K562 (cell line): ENCODE results near the gene CDK5RAP3. TPM values are rescaled to one million over a fixed set of nuclear protein-coding genes. Genes with fewer than 3 reads are reported as not detected.

Experiments used
- CXXC5 ChIP-seq: fragments of 250-450 bp; sonication (Bioruptor Pico); IDR thresholded peaks from 2 replicates; pipeline ENCODE4 v1.8.0; 2022; ENCODE audit warnings: inconsistent platforms, mild to moderate bottlenecking, moderate library complexity
- FOXA1 ChIP-seq: fragments of 450-650 bp; IDR thresholded peaks from 2 replicates; pipeline ENCODE4 v1.6.1; 2016; ENCODE audit warnings: mild to moderate bottlenecking, borderline replicate concordance
- MAZ ChIP-seq, 2 experiments: fragments of 450-650 bp in 1 of 2; sonication (generic) in 1 of 2; formaldehyde crosslinking; IDR thresholded peaks in 1 of 2; conservative IDR thresholded peaks in 1 of 2; 2 replicates each; pipeline versions ENCODE4 v1.4.0 to v1.5.0; 2020; ENCODE audit warnings: mild to moderate bottlenecking in 1 of 2, missing genetic modification reagents in 1 of 2
- NFIC ChIP-seq: fragments of 450-650 bp; IDR thresholded peaks from 2 replicates; pipeline ENCODE4 v1.6.1; 2017; ENCODE audit warnings: mild to moderate bottlenecking, inconsistent platforms
- SAFB2 ChIP-seq: fragments of 200-400 bp; formaldehyde crosslinking; IDR thresholded peaks from 2 replicates; pipeline ENCODE4 v1.6.1; 2018; ENCODE audit warnings: borderline replicate concordance, low read length, low read depth, moderate library complexity; ENCODE audit not compliant: severe bottlenecking
- XRCC4 ChIP-seq: IDR thresholded peaks from one replicate; pipeline ENCODE4 v1.6.1; 2011; ENCODE audit not compliant: insufficient read depth, insufficient read length; ENCODE audit errors: extremely low read depth
- ZKSCAN3 ChIP-seq: fragments of 250-450 bp; sonication (Bioruptor Pico); IDR thresholded peaks from 2 replicates; pipeline ENCODE4 v1.4.0; 2020
- polyA plus RNA-seq, 8 experiments: library from polyadenylated mRNA; depleted of rRNA in 4 of 8; stranded (reverse) in 5 of 8; unstranded in 3 of 8; fragments of >200 nt; fragmentation: Nextera tagmentation in 2 of 8; fragmentation: Illumina TruSeq in 1 of 8; extraction: Ambion mirVana in 2 of 8; extraction: Trizol in 1 of 8; gene quantifications; 2 replicates each; pipeline versions ENCODE4 v1.2.1 to v1.2.3, GENCODE V29; 2011 to 2014; ENCODE audit warnings: inconsistent platforms in 1 of 8, missing spikeins in 1 of 8
- total RNA-seq, 7 experiments: library from RNA; depleted of rRNA in 6 of 7; stranded (reverse); fragments of >200 nt in 6 of 7; fragmentation: Illumina TruSeq in 2 of 7; extraction: Trizol in 2 of 7; gene quantifications; 2 replicates each; pipeline versions ENCODE4 v1.2.1 to v1.2.3, GENCODE V29; 2011 to 2021; ENCODE audit warnings: low replicate concordance in 1 of 7
- TF ChIP-seq, protein P1 (sequence below), 3 experiments: IDR thresholded peaks in 2 of 3; conservative IDR thresholded peaks in 1 of 3; 2 replicates each; pipeline ENCODE4 v1.5.1; 2011 to 2012; ENCODE audit warnings: low read length in 3 of 3, mild to moderate bottlenecking in 3 of 3, control low read depth in 2 of 3, improper control_type of control experiment in 1 of 3, inconsistent platforms in 1 of 3, low read depth in 1 of 3, mixed read lengths in 1 of 3, moderate library complexity in 1 of 3; ENCODE audit not compliant: insufficient read depth in 2 of 3
- TF ChIP-seq, protein P2 (sequence below), 2 experiments: fragments of 450-650 bp in 1 of 2; sonication (generic) in 1 of 2; formaldehyde crosslinking in 1 of 2; IDR thresholded peaks; 2 replicates each; pipeline versions ENCODE4 v1.7.1 to v1.9.0; 2016 to 2022; ENCODE audit warnings: inconsistent platforms in 1 of 2, mild to moderate bottlenecking in 1 of 2, missing genetic modification reagents in 1 of 2
- TF ChIP-seq, protein P3 (sequence below): sonication (generic); formaldehyde crosslinking; IDR thresholded peaks from 2 replicates; pipeline ENCODE4 v1.8.0; 2022; ENCODE audit warnings: missing genetic modification reagents, mild to moderate bottlenecking, moderate library complexity, borderline replicate concordance
- TF ChIP-seq, protein P4 (sequence below), 2 experiments: IDR thresholded peaks; 2 replicates each; pipeline ENCODE4 v1.6.1; 2012; ENCODE audit warnings: improper control_type of control experiment in 2 of 2, low read depth in 2 of 2, low read length in 2 of 2, borderline replicate concordance in 1 of 2

The CDK5RAP3 gene
- total and polyA plus RNA-seq, 9 of the 15 experiments (the other 6 are each of a cell fraction or from before 2014, with no cell fraction given) = 44.2 to 202 (median 91.5) TPM

DNA sequence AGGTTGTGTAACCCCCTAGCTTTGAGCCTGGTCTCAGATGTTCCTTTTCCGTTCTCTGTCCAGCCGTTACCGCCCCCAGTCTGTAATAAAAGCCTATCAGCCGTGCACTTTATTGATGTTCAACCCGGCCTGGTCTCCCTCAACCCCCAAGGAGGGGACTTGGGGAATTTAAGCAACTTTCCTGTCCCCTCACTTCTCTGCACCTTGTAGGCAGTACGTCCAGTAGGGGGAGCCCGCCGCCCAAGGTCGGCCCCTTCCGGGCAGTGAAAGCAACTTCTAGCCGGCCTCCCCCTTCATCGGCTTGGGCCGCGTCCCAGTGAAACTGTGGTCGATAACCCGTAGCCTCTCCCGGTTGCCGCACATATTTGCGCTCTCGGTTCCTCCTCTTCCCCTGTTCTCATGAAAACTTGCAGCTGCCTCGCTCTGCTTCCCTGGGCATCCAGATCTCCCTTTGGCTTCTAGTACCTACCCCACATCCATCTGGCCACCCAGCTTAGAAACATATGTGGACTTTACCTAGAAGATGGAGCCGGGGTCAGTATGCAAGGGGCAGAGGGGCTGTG is 21.6 kb upstream of the CDK5RAP3 start (continued):
- TF ChIP-seq, protein P1, sequence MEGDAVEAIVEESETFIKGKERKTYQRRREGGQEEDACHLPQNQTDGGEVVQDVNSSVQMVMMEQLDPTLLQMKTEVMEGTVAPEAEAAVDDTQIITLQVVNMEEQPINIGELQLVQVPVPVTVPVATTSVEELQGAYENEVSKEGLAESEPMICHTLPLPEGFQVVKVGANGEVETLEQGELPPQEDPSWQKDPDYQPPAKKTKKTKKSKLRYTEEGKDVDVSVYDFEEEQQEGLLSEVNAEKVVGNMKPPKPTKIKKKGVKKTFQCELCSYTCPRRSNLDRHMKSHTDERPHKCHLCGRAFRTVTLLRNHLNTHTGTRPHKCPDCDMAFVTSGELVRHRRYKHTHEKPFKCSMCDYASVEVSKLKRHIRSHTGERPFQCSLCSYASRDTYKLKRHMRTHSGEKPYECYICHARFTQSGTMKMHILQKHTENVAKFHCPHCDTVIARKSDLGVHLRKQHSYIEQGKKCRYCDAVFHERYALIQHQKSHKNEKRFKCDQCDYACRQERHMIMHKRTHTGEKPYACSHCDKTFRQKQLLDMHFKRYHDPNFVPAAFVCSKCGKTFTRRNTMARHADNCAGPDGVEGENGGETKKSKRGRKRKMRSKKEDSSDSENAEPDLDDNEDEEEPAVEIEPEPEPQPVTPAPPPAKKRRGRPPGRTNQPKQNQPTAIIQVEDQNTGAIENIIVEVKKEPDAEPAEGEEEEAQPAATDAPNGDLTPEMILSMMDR (IDR thresholded peaks at IDR 0.05 in 2 of 3, conservative IDR thresholded peaks at IDR 0.05 in 1 of 3; ENCODE audit: insufficient read depth in 2 of 3, low read depth in 1 of 3, low read length in 3 of 3) = peak; percentile 95 to 97 (median 96)
- TF ChIP-seq ZKSCAN3 (no peak), NFIC (no peak), FOXA1 (no peak), SAFB2 (no peak), CXXC5 (CRISPR knock-in tag) (peak; percentile 24; the same call in 1 of the 2 replicates), MAZ (CRISPR knock-in tag; conservative IDR thresholded peaks at IDR 0.05 in 1 of 2, IDR thresholded peaks at IDR 0.05 in 1 of 2) (0 out of 4 replicates have a peak, but pooled peaks have one; percentile 11 to 52), XRCC4 (no peak)
- TF ChIP-seq, protein P2, sequence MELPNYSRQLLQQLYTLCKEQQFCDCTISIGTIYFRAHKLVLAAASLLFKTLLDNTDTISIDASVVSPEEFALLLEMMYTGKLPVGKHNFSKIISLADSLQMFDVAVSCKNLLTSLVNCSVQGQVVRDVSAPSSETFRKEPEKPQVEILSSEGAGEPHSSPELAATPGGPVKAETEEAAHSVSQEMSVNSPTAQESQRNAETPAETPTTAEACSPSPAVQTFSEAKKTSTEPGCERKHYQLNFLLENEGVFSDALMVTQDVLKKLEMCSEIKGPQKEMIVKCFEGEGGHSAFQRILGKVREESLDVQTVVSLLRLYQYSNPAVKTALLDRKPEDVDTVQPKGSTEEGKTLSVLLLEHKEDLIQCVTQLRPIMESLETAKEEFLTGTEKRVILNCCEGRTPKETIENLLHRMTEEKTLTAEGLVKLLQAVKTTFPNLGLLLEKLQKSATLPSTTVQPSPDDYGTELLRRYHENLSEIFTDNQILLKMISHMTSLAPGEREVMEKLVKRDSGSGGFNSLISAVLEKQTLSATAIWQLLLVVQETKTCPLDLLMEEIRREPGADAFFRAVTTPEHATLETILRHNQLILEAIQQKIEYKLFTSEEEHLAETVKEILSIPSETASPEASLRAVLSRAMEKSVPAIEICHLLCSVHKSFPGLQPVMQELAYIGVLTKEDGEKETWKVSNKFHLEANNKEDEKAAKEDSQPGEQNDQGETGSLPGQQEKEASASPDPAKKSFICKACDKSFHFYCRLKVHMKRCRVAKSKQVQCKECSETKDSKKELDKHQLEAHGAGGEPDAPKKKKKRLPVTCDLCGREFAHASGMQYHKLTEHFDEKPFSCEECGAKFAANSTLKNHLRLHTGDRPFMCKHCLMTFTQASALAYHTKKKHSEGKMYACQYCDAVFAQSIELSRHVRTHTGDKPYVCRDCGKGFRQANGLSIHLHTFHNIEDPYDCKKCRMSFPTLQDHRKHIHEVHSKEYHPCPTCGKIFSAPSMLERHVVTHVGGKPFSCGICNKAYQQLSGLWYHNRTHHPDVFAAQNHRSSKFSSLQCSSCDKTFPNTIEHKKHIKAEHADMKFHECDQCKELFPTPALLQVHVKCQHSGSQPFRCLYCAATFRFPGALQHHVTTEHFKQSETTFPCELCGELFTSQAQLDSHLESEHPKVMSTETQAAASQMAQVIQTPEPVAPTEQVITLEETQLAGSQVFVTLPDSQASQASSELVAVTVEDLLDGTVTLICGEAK (IDR thresholded peaks at IDR 0.05) = no peak
- TF ChIP-seq, protein P2 (CRISPR knock-in tag; IDR thresholded peaks at IDR 0.05) = no peak
- TF ChIP-seq, protein P3, sequence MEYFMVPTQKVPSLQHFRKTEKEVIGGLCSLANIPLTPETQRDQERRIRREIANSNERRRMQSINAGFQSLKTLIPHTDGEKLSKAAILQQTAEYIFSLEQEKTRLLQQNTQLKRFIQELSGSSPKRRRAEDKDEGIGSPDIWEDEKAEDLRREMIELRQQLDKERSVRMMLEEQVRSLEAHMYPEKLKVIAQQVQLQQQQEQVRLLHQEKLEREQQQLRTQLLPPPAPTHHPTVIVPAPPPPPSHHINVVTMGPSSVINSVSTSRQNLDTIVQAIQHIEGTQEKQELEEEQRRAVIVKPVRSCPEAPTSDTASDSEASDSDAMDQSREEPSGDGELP (CRISPR knock-in tag) = peak; percentile 31; the same call in 1 of the 2 replicates
- TF ChIP-seq, protein P4, sequence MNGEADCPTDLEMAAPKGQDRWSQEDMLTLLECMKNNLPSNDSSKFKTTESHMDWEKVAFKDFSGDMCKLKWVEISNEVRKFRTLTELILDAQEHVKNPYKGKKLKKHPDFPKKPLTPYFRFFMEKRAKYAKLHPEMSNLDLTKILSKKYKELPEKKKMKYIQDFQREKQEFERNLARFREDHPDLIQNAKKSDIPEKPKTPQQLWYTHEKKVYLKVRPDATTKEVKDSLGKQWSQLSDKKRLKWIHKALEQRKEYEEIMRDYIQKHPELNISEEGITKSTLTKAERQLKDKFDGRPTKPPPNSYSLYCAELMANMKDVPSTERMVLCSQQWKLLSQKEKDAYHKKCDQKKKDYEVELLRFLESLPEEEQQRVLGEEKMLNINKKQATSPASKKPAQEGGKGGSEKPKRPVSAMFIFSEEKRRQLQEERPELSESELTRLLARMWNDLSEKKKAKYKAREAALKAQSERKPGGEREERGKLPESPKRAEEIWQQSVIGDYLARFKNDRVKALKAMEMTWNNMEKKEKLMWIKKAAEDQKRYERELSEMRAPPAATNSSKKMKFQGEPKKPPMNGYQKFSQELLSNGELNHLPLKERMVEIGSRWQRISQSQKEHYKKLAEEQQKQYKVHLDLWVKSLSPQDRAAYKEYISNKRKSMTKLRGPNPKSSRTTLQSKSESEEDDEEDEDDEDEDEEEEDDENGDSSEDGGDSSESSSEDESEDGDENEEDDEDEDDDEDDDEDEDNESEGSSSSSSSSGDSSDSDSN (IDR thresholded peaks at IDR 0.05; ENCODE audit: borderline replicate concordance in 1 of 2, low read depth in 2 of 2, low read length in 2 of 2) = peak; percentile 40 to 82; a peak in 2 of 4 replicates
